Measurements from ENCODE around the gene TERF2IP.

- no peak for TF ChIP-seq POLR2AphosphoS5 (IDR thresholded peaks at IDR 0.05; ENCODE audit: low read depth, low read length)
- no peak for TF ChIP-seq POLR2A (IDR thresholded peaks at IDR 0.05; ENCODE audit: low read depth, low read length)
- no peak for TF ChIP-seq TAF1 (IDR thresholded peaks at IDR 0.05; ENCODE audit: borderline replicate concordance, low read depth, low read length)
Measured at GRCh38 chr16:75682308-75682707, 34.7 kb downstream of the TERF2IP start.

All from GM12892 (cell line).